IPS DF 6.9 (cell line): ENCODE measurements around the gene WBP1L.
"Not testable (repeated sequence)": the region's sequence is repeated elsewhere in the genome, so short reads cannot be mapped to it uniquely, and the experiment has no call there.

ENCODE experiments used
- DNase-seq: peaks from one replicate; pipeline ENCODE4 v3.0.0-alpha.2; 2013; ENCODE audit warnings: low read depth, low spot score
- H3K27ac ChIP-seq: one replicate; pipeline ENCODE4 v1.5.1; 2013; ENCODE audit warnings: low read length, control low read depth
- H3K27me3 ChIP-seq: 2 replicates; pipeline ENCODE4 v1.6.1; 2013; ENCODE audit warnings: mild to moderate bottlenecking, low read length; ENCODE audit not compliant: control insufficient read depth, insufficient read depth
- H3K36me3 ChIP-seq: 2 replicates; pipeline ENCODE4 v1.6.1; 2013; ENCODE audit warnings: low read length; ENCODE audit not compliant: control insufficient read depth, insufficient read depth
- H3K4me1 ChIP-seq: 2 replicates; pipeline ENCODE4 v1.6.1; 2013; ENCODE audit warnings: low read length; ENCODE audit not compliant: control insufficient read depth, insufficient read depth
- H3K4me3 ChIP-seq: 2 replicates; pipeline ENCODE4 v1.5.1; 2013; ENCODE audit warnings: mild to moderate bottlenecking, low read length
- H3K9me3 ChIP-seq: 2 replicates; pipeline ENCODE4 v1.6.1; 2013; ENCODE audit warnings: low read length, inconsistent platforms; ENCODE audit not compliant: control insufficient read depth, insufficient read depth
- WGBS: extraction: QIAGEN DNeasy Blood & Tissue Kit; methylation state at CpG from one replicate; pipeline ENCODE4 v1.1.7; 2013; ENCODE audit warnings: mixed read lengths, missing lambda C conversion rate; ENCODE audit not compliant: insufficient read length, insufficient coverage; 5-methylcytosine and 5-hydroxymethylcytosine counted together

WBP1L gene

DNA sequence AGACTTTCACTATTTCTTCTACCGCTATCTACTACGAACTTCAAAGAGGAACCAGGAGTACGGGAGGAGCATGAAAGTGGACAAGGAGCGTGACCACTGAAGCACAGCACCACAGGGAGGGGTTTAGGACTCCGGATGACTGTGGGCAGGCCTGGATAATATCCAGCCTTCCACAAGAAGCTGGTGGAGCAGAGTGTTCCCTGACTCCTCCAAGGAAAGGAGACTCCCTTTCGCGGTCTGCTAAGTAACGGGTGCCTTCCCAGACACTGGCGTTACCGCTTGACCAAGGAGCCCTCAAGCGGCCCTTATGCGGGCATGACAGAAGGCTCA, 15.2 kb downstream of the WBP1L start:
- not testable (repeated sequence) for H3K4me3 ChIP-seq, H3K27ac ChIP-seq, H3K4me1 ChIP-seq, H3K36me3 ChIP-seq, H3K27me3 ChIP-seq, H3K9me3 ChIP-seq, DNase-seq
- WGBS, result no CpG with 5 or more reads among the region's 12 CpGs

DNA sequence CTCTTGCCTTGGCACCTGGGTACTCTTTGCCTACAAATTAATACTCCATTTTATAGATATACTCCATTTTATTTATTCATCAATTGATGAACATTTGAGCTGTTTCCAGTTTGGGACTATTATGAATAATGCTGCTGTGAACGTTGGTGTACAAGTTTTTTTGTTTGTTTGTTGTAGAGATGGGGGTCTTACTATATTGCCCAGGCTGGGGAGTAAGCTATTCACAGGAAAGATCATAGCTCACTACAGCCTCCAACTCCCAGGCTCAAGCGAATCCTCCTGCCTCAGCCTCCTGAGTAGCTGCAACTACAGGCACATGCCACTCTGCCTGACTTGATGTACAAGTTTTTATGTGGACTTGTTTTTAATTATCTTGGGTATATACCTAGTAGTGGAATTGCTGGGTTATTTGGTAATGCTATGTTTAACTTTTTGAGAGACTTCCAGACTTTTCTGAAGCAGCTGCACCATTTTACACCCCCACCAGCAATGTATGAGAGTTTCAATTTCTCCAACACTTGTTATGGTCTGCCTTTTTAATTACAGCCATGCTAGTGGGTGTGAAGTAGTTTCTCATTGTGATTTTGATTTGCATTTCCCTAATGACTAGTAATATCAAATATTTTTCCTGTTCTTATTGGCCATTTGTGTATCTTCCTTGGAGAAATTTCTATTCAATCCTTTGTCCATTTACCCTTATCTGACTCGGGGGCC, 15.9 kb downstream of the WBP1L start:
- Histone ChIP-seq H3K27ac (no peak overlapping the region), H3K9me3 (no peaks in the 10 kb centered on the region), H3K36me3 (no peaks in the 10 kb centered on the region), H3K4me1 (no peaks in the 10 kb centered on the region; the same call in 1 of the 2 replicates), H3K27me3 (no peaks in the 10 kb centered on the region), H3K4me3 (no peak overlapping the region)
- WGBS, result no CpG with 5 or more reads among the region's 3 CpGs
- no peak for DNase-seq

DNA sequence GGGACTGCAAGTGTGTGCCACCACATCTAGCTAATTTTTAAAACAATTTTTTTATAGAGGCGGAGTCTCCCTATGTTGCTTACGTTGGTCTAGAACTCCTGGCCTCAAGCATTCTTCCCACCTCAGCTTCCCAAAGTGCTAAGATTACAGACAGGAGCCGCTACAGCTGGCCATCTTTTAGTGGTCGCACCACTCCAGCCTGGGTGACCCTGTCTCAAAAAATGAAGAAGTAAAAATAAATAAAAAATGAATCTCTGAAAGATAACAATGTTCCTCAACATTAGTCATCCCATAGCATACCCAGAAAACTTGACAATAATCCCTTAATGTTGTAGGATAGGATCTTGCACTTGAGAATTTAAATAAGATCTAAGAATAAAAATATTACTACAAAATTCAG, 18.2 kb downstream of the WBP1L start:
- no peaks in the 10 kb centered on the region for H3K9me3 ChIP-seq
- no peak for DNase-seq
- no peaks in the 10 kb centered on the region for H3K27me3 ChIP-seq
- no peaks in the 10 kb centered on the region; the same call in 1 of the 2 replicates for H3K4me1 ChIP-seq
- WGBS, result no CpG with 5 or more reads among the region's 4 CpGs
- no peak overlapping the region for H3K27ac ChIP-seq
- H3K36me3 ChIP-seq, result no peaks in the 10 kb centered on the region
- no peak overlapping the region for H3K4me3 ChIP-seq

DNA sequence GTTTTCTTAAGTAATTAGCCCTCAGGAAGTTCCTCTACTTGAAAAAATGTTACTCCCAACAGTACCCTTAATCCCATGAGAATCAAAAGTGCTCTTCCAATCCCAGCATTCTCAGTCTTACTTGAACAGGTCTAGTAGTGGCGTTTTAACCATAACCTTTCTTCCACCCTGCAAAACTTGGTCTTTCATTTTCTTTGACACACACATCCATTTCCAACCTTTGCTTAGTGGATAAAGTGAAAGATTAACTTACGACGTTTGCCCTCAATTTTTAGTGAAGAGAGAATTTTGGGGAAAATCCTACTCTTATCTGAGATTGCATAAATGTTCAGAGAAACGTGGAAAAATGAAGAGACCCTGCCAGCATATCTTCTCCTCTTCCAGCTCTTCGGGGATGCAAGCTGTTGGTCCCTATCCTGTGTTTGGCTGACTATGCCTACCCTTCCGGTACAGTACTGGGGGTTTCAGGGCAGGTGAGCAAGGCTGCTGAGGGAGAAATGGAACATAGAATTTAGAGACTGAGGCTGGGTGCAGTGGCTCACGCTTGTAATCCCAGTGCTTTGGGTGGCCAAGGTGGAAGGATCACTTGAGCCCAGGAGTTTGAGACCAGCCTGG, 18.8 kb downstream of the WBP1L start:
- Histone ChIP-seq H3K27ac (no peak overlapping the region), H3K4me3 (no peak overlapping the region), H3K4me1 (no peaks in the 10 kb centered on the region; the same call in 1 of the 2 replicates), H3K36me3 (no peaks in the 10 kb centered on the region), H3K27me3 (no peaks in the 10 kb centered on the region), H3K9me3 (no peaks in the 10 kb centered on the region)
- DNase-seq, result no peak
- no CpG with 5 or more reads among the region's 7 CpGs for WGBS

DNA sequence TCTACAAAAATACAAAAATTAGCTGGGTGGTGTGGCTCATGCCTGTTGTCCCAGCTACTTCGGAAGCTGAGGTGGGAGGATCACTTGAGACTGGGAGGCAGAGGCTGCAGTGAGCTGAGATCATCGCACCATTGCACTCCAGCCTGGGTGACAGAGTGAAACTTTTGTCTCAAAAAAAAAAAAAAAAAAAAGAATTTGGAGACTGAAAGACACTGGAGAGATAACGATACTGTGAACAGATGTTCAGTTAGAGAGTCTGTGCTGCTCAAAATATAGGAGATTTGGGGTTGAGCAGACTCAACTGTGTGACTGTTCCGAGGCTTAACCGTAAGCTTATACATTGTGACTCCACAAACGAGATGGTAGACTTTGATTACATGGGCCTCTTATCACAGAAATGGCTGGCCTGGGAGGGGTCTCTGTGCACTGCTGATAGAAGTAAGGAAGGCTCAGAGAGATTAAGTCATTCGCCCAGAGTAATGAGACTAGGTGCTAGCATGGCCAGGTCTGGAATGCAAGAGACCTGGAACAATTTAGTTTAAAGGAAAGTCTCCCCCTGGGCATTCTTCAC, 19.4 kb downstream of the WBP1L start:
- H3K27ac ChIP-seq, result no peak overlapping the region
- no peak overlapping the region for H3K4me3 ChIP-seq
- WGBS, result no CpG with 5 or more reads among the region's 7 CpGs
- H3K9me3 ChIP-seq, result no peaks in the 10 kb centered on the region
- no peaks in the 10 kb centered on the region; the same call in 1 of the 2 replicates for H3K4me1 ChIP-seq
- no peaks in the 10 kb centered on the region for H3K27me3 ChIP-seq
- H3K36me3 ChIP-seq, result no peaks in the 10 kb centered on the region
- no peak for DNase-seq

DNA sequence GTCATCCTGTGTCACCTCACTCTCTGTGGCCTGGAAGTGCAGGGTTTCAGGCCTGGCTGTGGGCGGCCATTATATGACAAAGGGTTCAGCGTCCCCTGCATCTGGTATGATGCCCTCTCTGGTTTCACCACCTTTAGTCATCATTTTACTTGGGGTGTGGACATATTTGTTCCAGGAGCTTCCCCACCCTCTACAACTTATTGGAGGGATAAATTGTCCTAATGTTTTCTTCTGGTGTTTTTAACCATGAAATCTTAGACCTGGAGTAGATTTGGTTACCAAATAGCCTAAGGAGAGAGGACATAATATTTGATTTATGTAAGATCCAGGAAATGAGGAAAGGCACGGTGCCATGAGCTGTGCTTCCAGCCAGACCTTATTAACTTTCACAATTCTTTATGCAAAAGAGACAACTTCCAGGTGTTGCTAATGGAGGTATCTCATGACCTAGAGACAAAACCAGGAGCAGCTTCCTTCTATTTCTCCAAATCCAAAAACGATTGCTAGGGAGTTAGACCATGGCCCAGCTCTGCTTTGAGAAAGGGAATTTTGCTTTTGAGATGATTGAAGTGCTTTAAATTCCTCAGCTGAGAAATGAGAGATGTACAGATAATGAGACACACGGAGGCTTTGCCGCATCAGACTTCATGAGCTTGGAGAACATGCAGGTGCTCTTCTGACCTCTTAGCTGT, 20.9 kb downstream of the WBP1L start:
- Histone ChIP-seq H3K4me1 (no peaks in the 10 kb centered on the region), H3K36me3 (no peaks in the 10 kb centered on the region), H3K4me3 (no peak overlapping the region), H3K9me3 (no peaks in the 10 kb centered on the region), H3K27me3 (no peaks in the 10 kb centered on the region), H3K27ac (no peak overlapping the region)
- no CpG with 5 or more reads among the region's 6 CpGs for WGBS
- no peak for DNase-seq

DNA sequence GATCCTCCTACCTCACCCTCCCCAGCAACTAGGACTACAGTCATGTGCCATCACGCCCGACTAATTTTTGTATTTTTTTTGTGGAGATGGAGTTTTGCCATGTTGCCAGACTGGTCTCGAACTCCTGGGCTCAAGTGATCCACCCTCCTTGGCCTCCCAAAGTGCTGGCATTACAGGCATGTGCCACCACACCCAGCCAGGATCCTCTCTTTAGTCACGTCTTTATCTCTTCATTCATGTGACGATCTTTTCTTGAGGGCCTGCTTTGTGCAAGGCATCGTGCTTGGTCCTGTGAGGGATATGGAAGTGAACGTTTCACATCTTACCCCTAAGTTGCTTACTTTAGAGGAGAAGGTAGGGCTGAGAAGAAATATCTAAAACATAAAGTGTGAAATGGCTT, 21.6 kb downstream of the WBP1L start:
- Histone ChIP-seq H3K4me1 (no peaks in the 10 kb centered on the region), H3K36me3 (no peaks in the 10 kb centered on the region), H3K4me3 (no peak overlapping the region), H3K27ac (no peak overlapping the region), H3K9me3 (no peaks in the 10 kb centered on the region), H3K27me3 (no peaks in the 10 kb centered on the region)
- no peak for DNase-seq
- no CpG with 5 or more reads among the region's 7 CpGs for WGBS

DNA sequence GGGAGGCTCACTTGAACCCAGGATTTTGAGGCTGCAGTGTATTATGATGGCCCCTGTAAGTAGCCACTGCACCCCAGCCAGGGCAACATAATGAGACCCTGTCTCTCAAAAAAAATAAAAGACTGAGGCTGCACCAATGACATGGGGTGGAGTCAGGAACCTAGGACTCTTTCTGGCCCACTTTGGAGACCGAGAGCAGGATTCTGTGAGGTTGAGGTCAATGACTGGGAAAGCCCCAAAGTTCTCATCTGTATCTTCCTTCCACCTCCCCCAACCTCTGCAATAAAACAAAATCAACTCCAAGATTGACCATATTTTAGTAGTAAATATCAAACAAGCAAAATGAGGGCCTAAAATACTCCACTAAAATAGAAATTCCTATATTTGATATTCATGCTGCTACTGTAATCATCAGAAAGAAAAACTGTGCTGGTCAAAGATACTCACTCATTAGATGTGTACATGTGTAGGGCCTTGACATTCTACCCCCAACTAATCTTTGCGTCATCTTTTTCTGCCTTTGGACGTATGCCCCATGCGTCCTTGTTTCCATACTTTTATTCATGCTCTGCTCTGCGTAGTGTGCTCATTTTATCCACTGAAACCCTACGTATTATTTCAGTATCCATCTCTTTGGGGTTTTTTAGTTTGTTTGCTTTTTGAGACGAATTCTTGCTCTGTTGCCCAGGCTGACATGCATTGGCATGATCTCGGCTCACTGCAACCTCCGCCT, 23.8 kb downstream of the WBP1L start:
- DNase-seq, result no peak
- Histone ChIP-seq H3K27me3 (no peaks in the 10 kb centered on the region), H3K4me1 (no peaks in the 10 kb centered on the region), H3K9me3 (no peaks in the 10 kb centered on the region), H3K27ac (no peak overlapping the region), H3K36me3 (no peaks in the 10 kb centered on the region), H3K4me3 (no peak overlapping the region)
- no CpG with 5 or more reads among the region's 9 CpGs for WGBS

DNA sequence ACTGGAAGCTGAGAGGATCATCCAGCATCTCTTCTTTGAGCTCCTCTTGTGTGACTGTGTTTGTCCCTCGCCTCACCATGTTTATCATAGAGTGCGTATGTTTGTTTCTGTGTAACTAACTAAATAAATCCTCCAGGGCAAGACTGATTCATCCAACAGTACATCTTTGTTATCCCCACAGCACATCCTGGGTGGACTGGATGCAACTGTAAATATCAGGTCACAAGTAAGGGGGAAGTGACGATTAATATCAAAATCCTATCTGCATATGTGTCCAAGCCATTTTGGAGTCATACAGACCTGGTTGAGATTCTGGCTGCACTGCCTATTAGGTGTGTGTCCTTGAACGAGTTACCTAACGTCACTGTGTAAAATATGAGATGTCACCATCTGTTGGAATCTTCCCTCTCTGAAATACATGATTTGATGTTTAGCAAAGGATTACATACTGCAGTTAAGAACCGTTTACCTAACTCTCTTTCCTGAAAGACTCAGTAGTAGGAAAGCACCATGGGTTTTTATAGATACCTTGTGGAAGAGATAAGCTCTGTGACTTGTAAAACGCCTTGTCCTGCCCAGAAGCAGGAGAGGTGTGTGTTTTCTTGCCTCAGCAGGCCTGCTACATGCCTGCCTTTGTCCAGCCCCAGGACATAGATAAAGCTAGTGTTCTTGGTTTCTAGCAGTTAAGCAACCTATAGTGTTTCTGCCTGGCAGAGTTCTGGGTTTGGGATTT, 25.8 kb downstream of the WBP1L start:
- no peaks in the 10 kb centered on the region for H3K27me3 ChIP-seq
- H3K4me3 ChIP-seq, result no peak overlapping the region
- DNase-seq, result no peak
- H3K4me1 ChIP-seq, result no peaks in the 10 kb centered on the region
- H3K27ac ChIP-seq, result no peak overlapping the region
- H3K36me3 ChIP-seq, result no peaks in the 10 kb centered on the region
- H3K9me3 ChIP-seq, result no peaks in the 10 kb centered on the region
- WGBS, result no CpG with 5 or more reads among the region's 7 CpGs

DNA sequence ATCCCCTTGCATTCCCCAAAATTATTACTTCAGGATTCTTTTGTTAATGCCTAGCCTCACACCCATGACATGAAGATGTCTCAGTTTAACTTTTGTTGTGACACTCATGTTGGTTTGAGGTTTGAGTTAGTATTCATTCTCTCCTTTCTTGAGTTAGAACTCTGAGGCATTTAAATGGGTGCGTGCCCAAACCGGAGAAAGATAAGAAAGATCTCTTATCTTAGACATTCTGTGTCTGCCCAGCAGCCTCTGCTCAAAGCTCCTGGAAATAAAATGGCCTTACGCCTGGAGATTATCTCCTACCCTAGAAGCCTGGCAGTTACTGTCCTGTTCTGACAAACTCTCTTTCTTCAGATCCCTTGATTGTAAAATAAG, 26.3 kb downstream of the WBP1L start:
- H3K27ac ChIP-seq, result no peak overlapping the region
- no peaks in the 10 kb centered on the region for H3K9me3 ChIP-seq
- no peak for DNase-seq
- H3K27me3 ChIP-seq, result no peaks in the 10 kb centered on the region
- no peaks in the 10 kb centered on the region for H3K4me1 ChIP-seq
- no peaks in the 10 kb centered on the region for H3K36me3 ChIP-seq
- WGBS, result no CpG with 5 or more reads among the region's 3 CpGs
- no peak overlapping the region for H3K4me3 ChIP-seq
